ENCODE data around the gene GPC3.

DNA sequence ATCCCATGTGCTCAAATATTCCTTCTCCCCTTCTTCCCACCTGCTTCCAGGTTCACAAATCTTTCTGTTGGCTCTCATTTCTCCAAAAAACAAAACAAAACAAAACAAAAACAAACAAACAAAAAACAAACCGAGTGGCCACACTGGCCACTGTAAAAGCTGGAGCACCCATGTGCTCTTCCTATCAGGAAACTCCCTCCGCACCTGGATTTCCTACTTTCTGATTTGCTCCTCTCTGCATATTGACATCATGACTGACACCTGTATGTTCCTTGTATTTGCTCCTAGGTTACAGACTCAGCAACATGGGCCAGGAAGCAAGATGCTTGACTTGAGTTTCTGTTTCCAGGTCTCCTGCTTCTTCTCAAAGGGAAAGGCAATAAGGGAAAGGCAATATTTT, 258.8 kb downstream of the GPC3 start:
- TF ChIP-seq, protein P1, sequence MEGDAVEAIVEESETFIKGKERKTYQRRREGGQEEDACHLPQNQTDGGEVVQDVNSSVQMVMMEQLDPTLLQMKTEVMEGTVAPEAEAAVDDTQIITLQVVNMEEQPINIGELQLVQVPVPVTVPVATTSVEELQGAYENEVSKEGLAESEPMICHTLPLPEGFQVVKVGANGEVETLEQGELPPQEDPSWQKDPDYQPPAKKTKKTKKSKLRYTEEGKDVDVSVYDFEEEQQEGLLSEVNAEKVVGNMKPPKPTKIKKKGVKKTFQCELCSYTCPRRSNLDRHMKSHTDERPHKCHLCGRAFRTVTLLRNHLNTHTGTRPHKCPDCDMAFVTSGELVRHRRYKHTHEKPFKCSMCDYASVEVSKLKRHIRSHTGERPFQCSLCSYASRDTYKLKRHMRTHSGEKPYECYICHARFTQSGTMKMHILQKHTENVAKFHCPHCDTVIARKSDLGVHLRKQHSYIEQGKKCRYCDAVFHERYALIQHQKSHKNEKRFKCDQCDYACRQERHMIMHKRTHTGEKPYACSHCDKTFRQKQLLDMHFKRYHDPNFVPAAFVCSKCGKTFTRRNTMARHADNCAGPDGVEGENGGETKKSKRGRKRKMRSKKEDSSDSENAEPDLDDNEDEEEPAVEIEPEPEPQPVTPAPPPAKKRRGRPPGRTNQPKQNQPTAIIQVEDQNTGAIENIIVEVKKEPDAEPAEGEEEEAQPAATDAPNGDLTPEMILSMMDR (IDR thresholded peaks at IDR 0.05), result no peak
- no peak for TF ChIP-seq POLR2A (IDR thresholded peaks at IDR 0.05)
